Left kidney (tissue), 8 donors: Measurements from ENCODE around the gene MEGF8. TPM values are rescaled to one million over a fixed set of nuclear protein-coding genes. Genes with fewer than 3 reads are reported as not detected.
A peak's percentile ranks its signal among the peaks of the same experiment; 100 is the strongest.

Source experiments
- DNase-seq: peaks from one replicate; pipeline ENCODE4 v3.0.0-alpha.2; 2013
- long read RNA-seq, 8 donors: transcript quantifications; one replicate each; lab custom pipeline, GENCODE V29; 2026
- polyA plus RNA-seq: library from polyadenylated mRNA; unstranded; fragments of 120-200 nt; gene quantifications from one replicate; pipeline ENCODE4 v1.2.1, GENCODE V29; 2013; ENCODE audit not compliant: insufficient read length

MEGF8 gene
- polyA plus RNA-seq, result 38.6 TPM
- long read RNA-seq, donor 1, partial matches to known transcripts, result 15 of 15 reads
- long read RNA-seq, donor 1, other reads (novel, unspliced or antisense), result 0 of 15 reads
- long read RNA-seq, donor 2, partial matches to known transcripts, result 0 of 1 reads
- long read RNA-seq, donor 2, other reads (novel, unspliced or antisense), result 0 of 1 reads
- long read RNA-seq, donor 3, result 0 reads
- long read RNA-seq, donor 4, result 0 reads
- long read RNA-seq, donor 5, full-length matches to known transcripts, result 1 of 46 reads
- long read RNA-seq, donor 5, partial matches to known transcripts, result 45 of 46 reads
- long read RNA-seq, donor 5, other reads (novel, unspliced or antisense), result 0 of 46 reads
- long read RNA-seq, donor 6, result 0 reads
- long read RNA-seq, donor 7, partial matches to known transcripts, result 9 of 11 reads
- long read RNA-seq, donor 7, other reads (novel, unspliced or antisense), result 0 of 11 reads
- long read RNA-seq, donor 8, result 0 reads

- peak; percentile 99 for DNase-seq
These were observed at the start of gene MEGF8 for GRCh38 chr19:42325308-42325895. MEGF8 (plus strand) TSS chr19:42325635; CDS start chr19:42326244, 609 bp downstream.

GRCh38 chr19:42276284-42276683 lies 49.2 kb upstream of the MEGF8 start:
- DNase-seq, result no peak

GRCh38 chr19:42276821-42277220 lies 48.6 kb upstream of the MEGF8 start:
- no peak for DNase-seq

GRCh38 chr19:42277821-42278451 lies 47.5 kb upstream of the MEGF8 start:
- no peak for DNase-seq

- DNase-seq, result no peak
These were observed 46.8 kb upstream of the MEGF8 start for GRCh38 chr19:42278452-42279154.

GRCh38 chr19:42279155-42279901 lies 46.1 kb upstream of the MEGF8 start:
- no peak for DNase-seq

- no peak for DNase-seq
These were observed 45.3 kb upstream of the MEGF8 start for GRCh38 chr19:42279902-42280814.

GRCh38 chr19:42280815-42281145 lies 44.7 kb upstream of the MEGF8 start:
- no peak for DNase-seq

GRCh38 chr19:42281146-42281826 lies 44.1 kb upstream of the MEGF8 start:
- no peak for DNase-seq

- DNase-seq, result no peak
These were observed 43.3 kb upstream of the MEGF8 start for GRCh38 chr19:42281827-42282762.

GRCh38 chr19:42282819-42283187 lies 42.6 kb upstream of the MEGF8 start:
- no peak for DNase-seq

GRCh38 chr19:42283188-42284065 lies 42.0 kb upstream of the MEGF8 start:
- peak; percentile 93 for DNase-seq

GRCh38 chr19:42284066-42284501 lies 41.4 kb upstream of the MEGF8 start:
- DNase-seq, result no peak

GRCh38 chr19:42284591-42285341 lies 40.7 kb upstream of the MEGF8 start:
- no peak for DNase-seq

- DNase-seq, result no peak
These were observed 39.9 kb upstream of the MEGF8 start for GRCh38 chr19:42285541-42285941.

GRCh38 chr19:42285988-42286348 lies 39.5 kb upstream of the MEGF8 start:
- DNase-seq, result no peak

- DNase-seq, result no peak
These were observed 39.0 kb upstream of the MEGF8 start for GRCh38 chr19:42286349-42287016.
